ENCODE results near the gene LRRFIP2. TPM values are rescaled to one million over a fixed set of nuclear protein-coding genes. Genes with fewer than 3 reads are reported as not detected.

Gene LRRFIP2
- total RNA-seq, 2 donors from 2014 or later = 32.6 to 34.6 TPM

- Histone ChIP-seq H3K36me3 (ENCODE audit: control insufficient read depth, insufficient read depth, low read length) (no peaks in the 10 kb centered on the region), H3K4me1 (ENCODE audit: control insufficient read depth, insufficient read depth, low read length) (no peaks in the 10 kb centered on the region), H3K9ac (ENCODE audit: extremely low read depth, low read length, poor library complexity, severe bottlenecking) (no peak overlapping the region), H3K27ac (ENCODE audit: low read depth, low read length) (no peak overlapping the region), H3K4me3 (ENCODE audit: low read length) (no peak overlapping the region), H3K9me3 (ENCODE audit: control insufficient read depth, low read length) (no peaks in the 10 kb centered on the region), H3K27me3 (ENCODE audit: control insufficient read depth, insufficient read depth, low read length, poor library complexity, severe bottlenecking) (no peaks in the 10 kb centered on the region)
- H3K4me3 Mint-ChIP-seq = no peak overlapping the region
- H3K4me1 Mint-ChIP-seq = peaks cover 20% of the 10 kb centered on the region
- no peak for DNase-seq
- H3K9me3 Mint-ChIP-seq = no peaks in the 10 kb centered on the region
- H3K27me3 Mint-ChIP-seq (ENCODE audit: insufficient read depth) = no peaks in the 10 kb centered on the region
- H3K27ac Mint-ChIP-seq = no peak overlapping the region
- no peaks in the 10 kb centered on the region for H3K36me3 Mint-ChIP-seq (ENCODE audit: low read depth)
- TF ChIP-seq CTCF (conservative IDR thresholded peaks at IDR 0.05) = no peak
- 92 to 100% methylated on average over 1 to 7 of the region's 7 CpGs for WGBS, 2 experiments (ENCODE audit: insufficient coverage in 1 of 2, insufficient read length in 1 of 2)
Measured at GRCh38 chr3:37181756-37182155, 7.4 kb upstream of the LRRFIP2 start.

- H3K27ac Mint-ChIP-seq = peak overlapping the region; percentile 68
- no peaks in the 10 kb centered on the region for H3K9me3 ChIP-seq (ENCODE audit: control insufficient read depth, low read length)
- TF ChIP-seq CTCF (conservative IDR thresholded peaks at IDR 0.05) = no peak
- no peaks in the 10 kb centered on the region for H3K36me3 Mint-ChIP-seq (ENCODE audit: low read depth)
- no peaks in the 10 kb centered on the region for H3K4me1 ChIP-seq (ENCODE audit: control insufficient read depth, insufficient read depth, low read length)
- no peaks in the 10 kb centered on the region for H3K36me3 ChIP-seq (ENCODE audit: control insufficient read depth, insufficient read depth, low read length)
- no peaks in the 10 kb centered on the region for H3K9me3 Mint-ChIP-seq
- H3K4me3 Mint-ChIP-seq = no peak overlapping the region
- DNase-seq = no peak
- H3K9ac ChIP-seq (ENCODE audit: extremely low read depth, low read length, poor library complexity, severe bottlenecking) = no peak overlapping the region
- H3K27me3 Mint-ChIP-seq (ENCODE audit: insufficient read depth) = no peaks in the 10 kb centered on the region
- peaks cover 31% of the 10 kb centered on the region for H3K4me1 Mint-ChIP-seq
- no peaks in the 10 kb centered on the region for H3K27me3 ChIP-seq (ENCODE audit: control insufficient read depth, insufficient read depth, low read length, poor library complexity, severe bottlenecking)
- H3K27ac ChIP-seq (ENCODE audit: low read depth, low read length) = no peak overlapping the region
- no peak overlapping the region for H3K4me3 ChIP-seq (ENCODE audit: low read length)
- WGBS, 2 experiments (ENCODE audit: insufficient coverage in 1 of 2, insufficient read length in 1 of 2) = 96 to 100% methylated on average over 1 to 2 of the region's 2 CpGs
Measured at GRCh38 chr3:37179144-37179967, 5.0 kb upstream of the LRRFIP2 start.

- H3K4me1 Mint-ChIP-seq = peaks cover 35% of the 10 kb centered on the region
- no peaks in the 10 kb centered on the region for H3K9me3 ChIP-seq (ENCODE audit: control insufficient read depth, low read length)
- H3K4me3 Mint-ChIP-seq = no peak overlapping the region
- no peaks in the 10 kb centered on the region for H3K4me1 ChIP-seq (ENCODE audit: control insufficient read depth, insufficient read depth, low read length)
- peak overlapping the region; percentile 98 for H3K4me3 ChIP-seq (ENCODE audit: low read length)
- DNase-seq = no peak
- H3K36me3 ChIP-seq (ENCODE audit: control insufficient read depth, insufficient read depth, low read length) = peaks cover 14% of the 10 kb centered on the region
- H3K9ac ChIP-seq (ENCODE audit: extremely low read depth, low read length, poor library complexity, severe bottlenecking) = no peak overlapping the region
- no peak overlapping the region for H3K27ac Mint-ChIP-seq
- TF ChIP-seq CTCF (conservative IDR thresholded peaks at IDR 0.05) = no peak
- WGBS, 2 experiments (ENCODE audit: insufficient coverage in 1 of 2, insufficient read length in 1 of 2) = 90 to 95% methylated on average over 3 of the region's 3 CpGs
- H3K9me3 Mint-ChIP-seq = no peaks in the 10 kb centered on the region
- H3K27me3 ChIP-seq (ENCODE audit: control insufficient read depth, insufficient read depth, low read length, poor library complexity, severe bottlenecking) = no peaks in the 10 kb centered on the region
- H3K36me3 Mint-ChIP-seq (ENCODE audit: low read depth) = peaks cover 7% of the 10 kb centered on the region
- H3K27me3 Mint-ChIP-seq (ENCODE audit: insufficient read depth) = no peaks in the 10 kb centered on the region
- no peak overlapping the region for H3K27ac ChIP-seq (ENCODE audit: low read depth, low read length)
Measured at GRCh38 chr3:37173806-37174205, 576 bp downstream of the LRRFIP2 start.

All from endodermal cell (in vitro differentiated cells).